ENCODE data around the gene GABRA1.

DNA sequence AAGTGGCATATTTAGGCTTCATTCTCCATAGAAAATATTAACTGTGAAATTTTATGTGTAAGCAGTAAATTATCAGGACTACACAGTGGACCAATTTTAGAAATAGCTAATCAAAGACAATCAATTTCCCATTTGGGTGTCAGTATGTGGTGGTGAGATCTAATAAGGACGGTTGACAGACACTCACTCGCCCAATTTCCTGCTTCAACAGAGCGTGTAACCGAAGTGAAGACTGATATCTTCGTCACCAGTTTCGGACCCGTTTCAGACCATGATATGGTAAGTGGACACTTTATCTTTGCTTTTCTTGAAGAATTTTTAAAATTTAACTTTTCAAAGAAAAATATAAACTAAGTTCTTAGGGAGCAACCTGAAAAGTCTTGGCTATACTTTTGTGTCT is 17.6 kb downstream of the GABRA1 start:
- TF ChIP-seq, protein P1, sequence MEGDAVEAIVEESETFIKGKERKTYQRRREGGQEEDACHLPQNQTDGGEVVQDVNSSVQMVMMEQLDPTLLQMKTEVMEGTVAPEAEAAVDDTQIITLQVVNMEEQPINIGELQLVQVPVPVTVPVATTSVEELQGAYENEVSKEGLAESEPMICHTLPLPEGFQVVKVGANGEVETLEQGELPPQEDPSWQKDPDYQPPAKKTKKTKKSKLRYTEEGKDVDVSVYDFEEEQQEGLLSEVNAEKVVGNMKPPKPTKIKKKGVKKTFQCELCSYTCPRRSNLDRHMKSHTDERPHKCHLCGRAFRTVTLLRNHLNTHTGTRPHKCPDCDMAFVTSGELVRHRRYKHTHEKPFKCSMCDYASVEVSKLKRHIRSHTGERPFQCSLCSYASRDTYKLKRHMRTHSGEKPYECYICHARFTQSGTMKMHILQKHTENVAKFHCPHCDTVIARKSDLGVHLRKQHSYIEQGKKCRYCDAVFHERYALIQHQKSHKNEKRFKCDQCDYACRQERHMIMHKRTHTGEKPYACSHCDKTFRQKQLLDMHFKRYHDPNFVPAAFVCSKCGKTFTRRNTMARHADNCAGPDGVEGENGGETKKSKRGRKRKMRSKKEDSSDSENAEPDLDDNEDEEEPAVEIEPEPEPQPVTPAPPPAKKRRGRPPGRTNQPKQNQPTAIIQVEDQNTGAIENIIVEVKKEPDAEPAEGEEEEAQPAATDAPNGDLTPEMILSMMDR (IDR thresholded peaks at IDR 0.05; ENCODE audit: insufficient read depth, low read length), result no peak
- TF ChIP-seq, protein P2, sequence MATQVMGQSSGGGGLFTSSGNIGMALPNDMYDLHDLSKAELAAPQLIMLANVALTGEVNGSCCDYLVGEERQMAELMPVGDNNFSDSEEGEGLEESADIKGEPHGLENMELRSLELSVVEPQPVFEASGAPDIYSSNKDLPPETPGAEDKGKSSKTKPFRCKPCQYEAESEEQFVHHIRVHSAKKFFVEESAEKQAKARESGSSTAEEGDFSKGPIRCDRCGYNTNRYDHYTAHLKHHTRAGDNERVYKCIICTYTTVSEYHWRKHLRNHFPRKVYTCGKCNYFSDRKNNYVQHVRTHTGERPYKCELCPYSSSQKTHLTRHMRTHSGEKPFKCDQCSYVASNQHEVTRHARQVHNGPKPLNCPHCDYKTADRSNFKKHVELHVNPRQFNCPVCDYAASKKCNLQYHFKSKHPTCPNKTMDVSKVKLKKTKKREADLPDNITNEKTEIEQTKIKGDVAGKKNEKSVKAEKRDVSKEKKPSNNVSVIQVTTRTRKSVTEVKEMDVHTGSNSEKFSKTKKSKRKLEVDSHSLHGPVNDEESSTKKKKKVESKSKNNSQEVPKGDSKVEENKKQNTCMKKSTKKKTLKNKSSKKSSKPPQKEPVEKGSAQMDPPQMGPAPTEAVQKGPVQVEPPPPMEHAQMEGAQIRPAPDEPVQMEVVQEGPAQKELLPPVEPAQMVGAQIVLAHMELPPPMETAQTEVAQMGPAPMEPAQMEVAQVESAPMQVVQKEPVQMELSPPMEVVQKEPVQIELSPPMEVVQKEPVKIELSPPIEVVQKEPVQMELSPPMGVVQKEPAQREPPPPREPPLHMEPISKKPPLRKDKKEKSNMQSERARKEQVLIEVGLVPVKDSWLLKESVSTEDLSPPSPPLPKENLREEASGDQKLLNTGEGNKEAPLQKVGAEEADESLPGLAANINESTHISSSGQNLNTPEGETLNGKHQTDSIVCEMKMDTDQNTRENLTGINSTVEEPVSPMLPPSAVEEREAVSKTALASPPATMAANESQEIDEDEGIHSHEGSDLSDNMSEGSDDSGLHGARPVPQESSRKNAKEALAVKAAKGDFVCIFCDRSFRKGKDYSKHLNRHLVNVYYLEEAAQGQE (IDR thresholded peaks at IDR 0.05; ENCODE audit: insufficient replicate concordance, low read depth), result no peak
- no peak for TF ChIP-seq POLR2AphosphoS5 (IDR thresholded peaks at IDR 0.05; ENCODE audit: low read depth)
- TF ChIP-seq GABPA (IDR thresholded peaks at IDR 0.05; ENCODE audit: low read depth), result no peak
- TF ChIP-seq SPI1 (IDR thresholded peaks at IDR 0.05; ENCODE audit: borderline replicate concordance, low read depth), result no peak
